ENCODE data around the gene BRD7. TPM values are rescaled to one million over a fixed set of nuclear protein-coding genes. Genes with fewer than 3 reads are reported as not detected.

The BRD7 gene
- total RNA-seq, 1 donor from 2014 or later, result 98.8 TPM

- no peaks in the 10 kb centered on the region for H3K9me3 Mint-ChIP-seq
- no peak overlapping the region for H3K27ac Mint-ChIP-seq
- H3K36me3 Mint-ChIP-seq (ENCODE audit: low read depth), result no peaks in the 10 kb centered on the region
- DNase-seq, result peak; percentile 42
- intact Hi-C loops (cut with micrococcal nuclease), result loop anchor here (10.0 kb wide), 1 partner anchor 248 kb away; no protein-coding TSS in a partner anchor
- H3K27me3 Mint-ChIP-seq, result no peaks in the 10 kb centered on the region
- H3K4me1 Mint-ChIP-seq, result peaks cover 4% of the 10 kb centered on the region
- H3K4me3 Mint-ChIP-seq, result no peak overlapping the region
These were observed 28.2 kb upstream of the BRD7 start for GRCh38 chr16:50396761-50397535.

GRCh38 chr16:50395763-50396710 lies 27.2 kb upstream of the BRD7 start:
- peak; percentile 54 for DNase-seq
- Mint-ChIP-seq H3K9me3 (no peaks in the 10 kb centered on the region), H3K4me1 (peaks cover 4% of the 10 kb centered on the region), H3K27ac (no peak overlapping the region), H3K27me3 (no peaks in the 10 kb centered on the region), H3K36me3 (ENCODE audit: low read depth) (no peaks in the 10 kb centered on the region), H3K4me3 (no peak overlapping the region)
- intact Hi-C loops (cut with micrococcal nuclease), result loop anchor here (10.0 kb wide), 1 partner anchor 249 kb away; no protein-coding TSS in a partner anchor

- Mint-ChIP-seq H3K36me3 (ENCODE audit: low read depth) (no peaks in the 10 kb centered on the region), H3K4me3 (no peak overlapping the region), H3K27me3 (no peaks in the 10 kb centered on the region), H3K4me1 (peaks cover 4% of the 10 kb centered on the region), H3K9me3 (no peaks in the 10 kb centered on the region), H3K27ac (no peak overlapping the region)
- peak; percentile 41 for DNase-seq
- intact Hi-C loops (cut with micrococcal nuclease), result loop anchor here (10.0 kb wide), 1 partner anchor 251 kb away; no protein-coding TSS in a partner anchor
These were observed 25.3 kb upstream of the BRD7 start for GRCh38 chr16:50393858-50394802.

GRCh38 chr16:50393416-50393815 lies 24.6 kb upstream of the BRD7 start:
- no peak for DNase-seq
- no peaks in the 10 kb centered on the region for H3K27me3 Mint-ChIP-seq
- no peaks in the 10 kb centered on the region for H3K9me3 Mint-ChIP-seq
- H3K4me1 Mint-ChIP-seq, result peaks cover 4% of the 10 kb centered on the region
- H3K36me3 Mint-ChIP-seq (ENCODE audit: low read depth), result no peaks in the 10 kb centered on the region
- H3K4me3 Mint-ChIP-seq, result no peak overlapping the region
- no peak overlapping the region for H3K27ac Mint-ChIP-seq
- intact Hi-C loops (cut with micrococcal nuclease), result loop anchor here (10.0 kb wide), 1 partner anchor 251 kb away; no protein-coding TSS in a partner anchor

GRCh38 chr16:50390914-50391716 lies 22.3 kb upstream of the BRD7 start:
- Mint-ChIP-seq H3K4me3 (no peak overlapping the region), H3K36me3 (ENCODE audit: low read depth) (no peaks in the 10 kb centered on the region), H3K9me3 (no peaks in the 10 kb centered on the region), H3K27ac (no peak overlapping the region), H3K27me3 (no peaks in the 10 kb centered on the region), H3K4me1 (peaks cover 4% of the 10 kb centered on the region)
- no peak for DNase-seq
- intact Hi-C loops (cut with micrococcal nuclease), result loop anchor here (10.0 kb wide), 1 partner anchor 254 kb away; no protein-coding TSS in a partner anchor

GRCh38 chr16:50390371-50390771 lies 21.6 kb upstream of the BRD7 start:
- no peak overlapping the region for H3K27ac Mint-ChIP-seq
- H3K36me3 Mint-ChIP-seq (ENCODE audit: low read depth), result no peaks in the 10 kb centered on the region
- intact Hi-C loops (cut with micrococcal nuclease), result loop anchor here (10.0 kb wide), 1 partner anchor 254 kb away; no protein-coding TSS in a partner anchor

GRCh38 chr16:50389900-50390299 lies 21.1 kb upstream of the BRD7 start:
- H3K9me3 Mint-ChIP-seq, result no peaks in the 10 kb centered on the region
- no peaks in the 10 kb centered on the region for H3K27me3 Mint-ChIP-seq
- no peak overlapping the region for H3K27ac Mint-ChIP-seq
- intact Hi-C loops (cut with micrococcal nuclease), result loop anchor here (10.0 kb wide), 1 partner anchor 255 kb away; no protein-coding TSS in a partner anchor
- no peaks in the 10 kb centered on the region for H3K36me3 Mint-ChIP-seq (ENCODE audit: low read depth)
- H3K4me3 Mint-ChIP-seq, result no peak overlapping the region
- no peaks in the 10 kb centered on the region for H3K4me1 Mint-ChIP-seq
- DNase-seq, result no peak

More at GRCh38 chr16:50390371-50390771, 21.6 kb upstream of the BRD7 start:
- H3K27me3 Mint-ChIP-seq, result no peaks in the 10 kb centered on the region
- no peaks in the 10 kb centered on the region for H3K4me1 Mint-ChIP-seq
- H3K4me3 Mint-ChIP-seq, result no peak overlapping the region
- H3K9me3 Mint-ChIP-seq, result no peaks in the 10 kb centered on the region
- DNase-seq, result no peak

- H3K36me3 Mint-ChIP-seq (ENCODE audit: low read depth), result no peaks in the 10 kb centered on the region
These were observed 19.7 kb upstream of the BRD7 start for GRCh38 chr16:50388496-50388895.

GRCh38 chr16:50386774-50387173 lies 18.0 kb upstream of the BRD7 start:
- no peaks in the 10 kb centered on the region for H3K36me3 Mint-ChIP-seq (ENCODE audit: low read depth)
- no peak overlapping the region for H3K4me3 Mint-ChIP-seq
- no peaks in the 10 kb centered on the region for H3K27me3 Mint-ChIP-seq
- H3K27ac Mint-ChIP-seq, result no peak overlapping the region
- H3K4me1 Mint-ChIP-seq, result no peaks in the 10 kb centered on the region
- DNase-seq, result no peak
- no peaks in the 10 kb centered on the region for H3K9me3 Mint-ChIP-seq
- intact Hi-C loops (cut with micrococcal nuclease), result no loop called here

More at GRCh38 chr16:50388496-50388895, 19.7 kb upstream of the BRD7 start:
- Mint-ChIP-seq H3K27me3 (no peaks in the 10 kb centered on the region), H3K4me1 (no peaks in the 10 kb centered on the region), H3K4me3 (no peak overlapping the region), H3K9me3 (no peaks in the 10 kb centered on the region), H3K27ac (no peak overlapping the region)
- intact Hi-C loops (cut with micrococcal nuclease), result no loop called here
- no peak for DNase-seq

GRCh38 chr16:50386139-50386538 lies 17.4 kb upstream of the BRD7 start:
- no peak for DNase-seq
- Mint-ChIP-seq H3K4me1 (no peaks in the 10 kb centered on the region), H3K27me3 (no peaks in the 10 kb centered on the region), H3K4me3 (no peak overlapping the region), H3K27ac (no peak overlapping the region), H3K36me3 (ENCODE audit: low read depth) (no peaks in the 10 kb centered on the region), H3K9me3 (no peaks in the 10 kb centered on the region)
- intact Hi-C loops (cut with micrococcal nuclease), result no loop called here

GRCh38 chr16:50384500-50385135 lies 15.8 kb upstream of the BRD7 start:
- intact Hi-C loops (cut with micrococcal nuclease), result no loop called here
- no peaks in the 10 kb centered on the region for H3K27me3 Mint-ChIP-seq
- H3K4me3 Mint-ChIP-seq, result no peak overlapping the region
- H3K4me1 Mint-ChIP-seq, result no peaks in the 10 kb centered on the region
- no peaks in the 10 kb centered on the region for H3K9me3 Mint-ChIP-seq
- no peaks in the 10 kb centered on the region for H3K36me3 Mint-ChIP-seq (ENCODE audit: low read depth)
- H3K27ac Mint-ChIP-seq, result no peak overlapping the region
- no peak for DNase-seq
